A673 (cell line): ENCODE data around the gene RAC2. TPM values are rescaled to one million over a fixed set of nuclear protein-coding genes. Genes with fewer than 3 reads are reported as not detected.

Experiments
- BruUV-seq: library from RNA; stranded (reverse); fragments of 400-500 nt; replicated peaks from 2 replicates; lab custom pipeline; 2021; lab: Mats Ljungman, UMichigan
- CTCF ChIA-PET: fragments of 300-600 bp; sonication (Branson Sonifier 250); formaldehyde crosslinking; loops from one replicate; lab custom pipeline; 2022; ENCODE audit warnings: antibody characterized with exemption; lab: Charles Lee
- POLR2A ChIA-PET: fragments of 300-600 bp; sonication (Branson Sonifier 250); formaldehyde crosslinking; loops from one replicate; lab custom pipeline; 2022; ENCODE audit warnings: antibody characterized with exemption; ENCODE audit not compliant: low non-redundant PET; lab: Charles Lee
- DNase-seq: peaks from one replicate; pipeline ENCODE4 v3.0.0-alpha.2; 2015; ENCODE audit warnings: low spot score
- H3K27ac ChIP-seq: fragments of 200-600 bp; sonication (generic); 2 replicates; pipeline ENCODE4 v1.5.1; 2016; ENCODE audit warnings: mixed run types, low read depth, mild to moderate bottlenecking, mixed read lengths, antibody characterized with exemption, low read length; ENCODE audit not compliant: poor library complexity, severe bottlenecking
- H3K27me3 ChIP-seq: fragments of 200-600 bp; sonication (generic); replicated peaks from 2 replicates; pipeline ENCODE4 v1.6.1; 2017; ENCODE audit warnings: mixed run types, low read depth, mild to moderate bottlenecking, mixed read lengths, antibody characterized with exemption, low read length; ENCODE audit not compliant: insufficient read depth, poor library complexity
- H3K36me3 ChIP-seq: fragments of 200-600 bp; sonication (generic); 2 replicates; pipeline ENCODE4 v1.6.1; 2016; ENCODE audit warnings: mixed run types, mild to moderate bottlenecking, mixed read lengths, antibody characterized with exemption, low read length; ENCODE audit not compliant: insufficient read depth, poor library complexity, severe bottlenecking
- H3K4me1 ChIP-seq: fragments of 200-600 bp; sonication (generic); 2 replicates; pipeline ENCODE4 v1.6.1; 2017; ENCODE audit warnings: mixed run types, mild to moderate bottlenecking, mixed read lengths, antibody characterized with exemption, low read length; ENCODE audit not compliant: insufficient read depth, poor library complexity, severe bottlenecking
- H3K4me3 ChIP-seq: fragments of 200-600 bp; sonication (generic); 2 replicates; pipeline ENCODE4 v1.5.1; 2016; ENCODE audit warnings: low read depth, mixed run types, mild to moderate bottlenecking, mixed read lengths, low read length; ENCODE audit not compliant: poor library complexity, severe bottlenecking
- H3K9me3 ChIP-seq: fragments of 200-600 bp; sonication (generic); 2 replicates; pipeline ENCODE4 v1.6.1; 2016; ENCODE audit warnings: mixed run types, low read depth, mild to moderate bottlenecking, mixed read lengths, antibody characterized with exemption, low read length; ENCODE audit not compliant: poor library complexity, severe bottlenecking
- EZH2 ChIP-seq: fragments of 200-600 bp; sonication (generic); IDR thresholded peaks from 2 replicates; pipeline ENCODE4 v1.6.1; 2017; ENCODE audit warnings: borderline replicate concordance, low read depth, mild to moderate bottlenecking, mixed read lengths, antibody characterized with exemption, low read length; ENCODE audit not compliant: poor library complexity, severe bottlenecking
- intact Hi-C: fragments of 100-400 bp; cut with micrococcal nuclease; formaldehyde crosslinking; loops from one replicate; pipeline ENCODE4 v1.10.0; 2022; ENCODE audit not compliant: unreplicated experiment
- total RNA-seq: library from RNA; stranded (reverse); gene quantifications from 2 replicates; pipeline ENCODE4 v1.2.3, GENCODE V29; 2021
- TF ChIP-seq, protein P1 (sequence below): fragments of 300-800, 200-600 bp; sonication (generic); conservative IDR thresholded peaks from 2 replicates; pipeline ENCODE4 v1.5.1; 2017; ENCODE audit warnings: low read depth, mild to moderate bottlenecking, antibody characterized with exemption, low read length, moderate library complexity, mixed read lengths

The RAC2 gene
- total RNA-seq, 1 experiment from 2014 or later = 4.0 TPM

DNA sequence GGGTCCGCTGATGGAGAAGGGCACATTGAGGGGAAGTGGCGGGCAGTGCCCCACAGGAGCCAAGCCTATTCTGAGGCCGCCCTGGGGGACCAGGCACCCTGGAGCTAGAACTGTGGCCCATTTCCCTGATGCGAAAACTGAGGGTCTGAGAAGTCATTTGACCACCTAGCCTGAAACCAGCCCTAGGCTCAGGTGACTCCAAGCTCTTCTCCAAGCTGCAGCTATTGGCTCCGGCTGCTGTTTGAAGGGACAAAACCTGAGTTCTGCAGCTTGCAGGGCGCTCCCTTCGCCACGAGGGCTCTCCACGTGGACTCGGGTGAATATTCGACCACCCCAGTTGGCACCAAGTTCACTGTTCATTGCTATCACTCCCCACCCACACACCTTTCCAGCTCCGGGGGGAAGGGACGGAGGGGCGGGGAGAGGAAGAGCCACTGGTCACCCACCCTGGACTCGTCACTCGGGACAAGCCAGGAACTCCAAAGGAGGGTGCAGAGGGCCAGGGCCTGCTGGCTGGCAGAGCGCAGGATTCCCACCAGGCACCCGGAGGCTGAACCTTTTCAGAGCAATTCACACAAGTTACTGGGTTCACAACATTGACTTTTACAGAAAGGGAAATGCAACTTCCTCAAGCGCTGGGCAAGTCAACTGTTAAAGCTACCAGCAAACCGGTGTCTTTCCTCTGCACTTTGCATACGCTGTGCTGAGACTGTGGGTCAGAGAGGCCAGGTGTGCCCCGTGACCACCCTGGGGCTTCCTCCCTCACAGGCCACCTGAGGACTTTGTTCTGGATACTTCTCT, 1.1 kb upstream of the RAC2 start:
- BruUV-seq = no TSS peak

DNA sequence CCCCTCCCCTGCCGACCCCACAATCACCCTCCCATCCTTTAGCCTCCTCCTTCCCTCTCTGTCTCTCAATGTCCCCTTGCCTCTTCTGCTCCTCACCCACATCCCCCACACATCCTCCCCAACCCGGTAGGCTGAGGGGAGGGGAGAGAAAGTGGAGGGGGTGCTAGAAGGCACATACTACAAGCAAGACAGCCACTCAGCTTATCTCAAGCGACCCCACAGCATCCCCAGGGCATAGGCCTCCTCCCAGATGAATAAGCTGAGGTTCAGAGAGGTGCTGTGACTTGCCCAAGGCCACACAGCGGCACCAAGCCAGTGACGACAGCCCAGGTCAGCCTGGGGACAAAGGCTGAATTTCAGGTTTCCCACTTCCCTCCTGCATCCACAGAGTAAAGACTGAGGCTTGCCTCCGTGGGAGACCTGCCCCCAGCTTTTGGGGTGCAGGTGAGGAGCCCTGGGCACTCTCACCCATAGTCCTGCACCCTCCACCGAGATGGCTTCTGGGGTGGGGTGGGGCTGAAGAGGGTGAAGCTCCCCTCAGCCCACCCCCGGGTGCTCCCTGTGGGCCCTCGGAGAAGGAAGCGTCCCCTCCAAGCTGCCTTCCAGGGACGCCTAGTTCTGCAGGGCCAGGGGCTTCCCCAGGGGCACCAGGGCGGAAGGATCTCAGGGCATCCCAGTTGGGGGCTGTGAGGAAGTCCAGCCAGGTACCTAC, 511 bp downstream of the RAC2 start:
- ChIA-PET POLR2A (no interaction called here), CTCF (interaction anchor here (1.5 kb wide), 1 partner anchor 16 kb away, joined by 11 read pairs; no protein-coding TSS in a partner anchor)
- BruUV-seq = no TSS peak
- Histone ChIP-seq H3K9me3 (no peaks in the 10 kb centered on the region), H3K36me3 (no peaks in the 10 kb centered on the region), H3K4me1 (peaks cover 11% of the 10 kb centered on the region), H3K27ac (peak overlapping the region; percentile 52), H3K27me3 (no peaks in the 10 kb centered on the region), H3K4me3 (peak overlapping the region; percentile 42)
- TF ChIP-seq, protein P1, sequence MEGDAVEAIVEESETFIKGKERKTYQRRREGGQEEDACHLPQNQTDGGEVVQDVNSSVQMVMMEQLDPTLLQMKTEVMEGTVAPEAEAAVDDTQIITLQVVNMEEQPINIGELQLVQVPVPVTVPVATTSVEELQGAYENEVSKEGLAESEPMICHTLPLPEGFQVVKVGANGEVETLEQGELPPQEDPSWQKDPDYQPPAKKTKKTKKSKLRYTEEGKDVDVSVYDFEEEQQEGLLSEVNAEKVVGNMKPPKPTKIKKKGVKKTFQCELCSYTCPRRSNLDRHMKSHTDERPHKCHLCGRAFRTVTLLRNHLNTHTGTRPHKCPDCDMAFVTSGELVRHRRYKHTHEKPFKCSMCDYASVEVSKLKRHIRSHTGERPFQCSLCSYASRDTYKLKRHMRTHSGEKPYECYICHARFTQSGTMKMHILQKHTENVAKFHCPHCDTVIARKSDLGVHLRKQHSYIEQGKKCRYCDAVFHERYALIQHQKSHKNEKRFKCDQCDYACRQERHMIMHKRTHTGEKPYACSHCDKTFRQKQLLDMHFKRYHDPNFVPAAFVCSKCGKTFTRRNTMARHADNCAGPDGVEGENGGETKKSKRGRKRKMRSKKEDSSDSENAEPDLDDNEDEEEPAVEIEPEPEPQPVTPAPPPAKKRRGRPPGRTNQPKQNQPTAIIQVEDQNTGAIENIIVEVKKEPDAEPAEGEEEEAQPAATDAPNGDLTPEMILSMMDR = no peak
- TF ChIP-seq EZH2 = no peak
- DNase-seq = no peak
- intact Hi-C loops = no loop called here

More for the DNA sequence above, 1.1 kb upstream of the RAC2 start:
- Histone ChIP-seq H3K27ac (no peak overlapping the region), H3K4me1 (peaks cover 11% of the 10 kb centered on the region), H3K9me3 (no peaks in the 10 kb centered on the region), H3K36me3 (no peaks in the 10 kb centered on the region), H3K27me3 (no peaks in the 10 kb centered on the region), H3K4me3 (no peak overlapping the region)
- intact Hi-C loops = no loop called here
- CTCF ChIA-PET = interaction anchor here (1.5 kb wide), 1 partner anchor 14 kb away, joined by 11 read pairs; no protein-coding TSS in a partner anchor
- POLR2A ChIA-PET = no interaction called here
- no peak for DNase-seq
- TF ChIP-seq, protein P1 = no peak
- no peak for TF ChIP-seq EZH2

DNA sequence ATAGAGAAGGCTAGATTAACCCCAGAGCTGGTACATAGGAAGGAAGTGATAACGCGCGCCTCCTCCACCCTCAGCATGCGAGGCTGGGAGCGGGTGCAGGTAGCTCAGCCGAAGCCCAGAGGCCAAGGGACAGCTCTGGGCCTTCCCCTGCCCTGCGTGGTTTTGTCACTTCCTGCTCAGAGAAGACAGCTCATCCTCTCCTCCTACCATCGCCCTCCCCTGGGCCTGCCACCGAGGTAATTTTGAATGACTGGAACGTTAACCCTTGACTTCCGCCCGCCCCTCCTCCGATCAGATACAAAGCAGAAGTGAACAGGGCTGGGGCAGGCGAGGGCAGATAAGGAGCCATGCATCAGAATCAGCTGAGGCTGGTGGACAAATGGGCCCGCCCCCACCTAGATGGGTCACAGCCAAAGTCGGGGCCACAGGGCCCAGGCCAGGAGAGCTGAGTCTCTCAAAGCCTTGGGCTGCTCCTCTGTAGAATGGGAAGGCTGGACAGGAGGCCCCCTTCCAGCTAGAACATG, 1.6 kb downstream of the RAC2 start:
- no peak overlapping the region for H3K4me3 ChIP-seq
- no peak overlapping the region for H3K27ac ChIP-seq
- H3K9me3 ChIP-seq = no peaks in the 10 kb centered on the region
- ChIA-PET POLR2A (no interaction called here), CTCF (no interaction called here)
- BruUV-seq = no TSS peak
- no peaks in the 10 kb centered on the region for H3K36me3 ChIP-seq
- H3K4me1 ChIP-seq = peaks cover 11% of the 10 kb centered on the region
- TF ChIP-seq, protein P1 = no peak
- no peak for TF ChIP-seq EZH2
- intact Hi-C loops = no loop called here
- no peaks in the 10 kb centered on the region for H3K27me3 ChIP-seq
- no peak for DNase-seq
